Activated CD4-positive, alpha-beta T cell treated with anti-CD3 and anti-CD28 coated beads for 36 hours (primary cell): ENCODE measurements around the gene PPEF1. TPM values are rescaled to one million over a fixed set of nuclear protein-coding genes. Genes with fewer than 3 reads are reported as not detected.
A peak's percentile ranks its signal among the peaks of the same experiment; 100 is the strongest.
"Not testable (repeated sequence)": the region's sequence is repeated elsewhere in the genome, so short reads cannot be mapped to it uniquely, and the experiment has no call there.

Experiments used
- ATAC-seq: fragments of 200-7000 bp; cut with Tn5 transposase; one replicate; pipeline ENCODE4 v1.10.0; 2021; ENCODE audit warnings: mild to moderate bottlenecking, moderate library complexity
- CTCF ChIA-PET: fragments of 350-600 bp; sonication (Branson Sonifier 250); formaldehyde crosslinking; loops from one replicate; lab custom pipeline; 2021; ENCODE audit warnings: antibody characterized with exemption; lab: Charles Lee
- POLR2A ChIA-PET: fragments of 350-600 bp; sonication (Branson Sonifier 250); formaldehyde crosslinking; loops from one replicate; lab custom pipeline; 2021; ENCODE audit warnings: antibody characterized with exemption, inconsistent platforms; lab: Charles Lee
- DNase-seq: peaks from one replicate; pipeline ENCODE4 v3.0.0-alpha.2; 2020
- H3K27ac Mint-ChIP-seq: one replicate; pipeline ENCODE4 v1.8.0; 2021; ENCODE audit warnings: mixed read lengths
- H3K27me3 Mint-ChIP-seq: one replicate; pipeline ENCODE4 v1.8.0; 2021; ENCODE audit warnings: mixed read lengths
- H3K36me3 Mint-ChIP-seq: one replicate; pipeline ENCODE4 v1.8.0; 2021; ENCODE audit warnings: low read depth, mixed read lengths
- H3K4me1 Mint-ChIP-seq: one replicate; pipeline ENCODE4 v1.8.0; 2021; ENCODE audit warnings: mixed read lengths
- H3K4me3 Mint-ChIP-seq: one replicate; pipeline ENCODE4 v1.8.0; 2021; ENCODE audit warnings: mild to moderate bottlenecking, moderate library complexity, mixed read lengths
- H3K9me3 Mint-ChIP-seq: one replicate; pipeline ENCODE4 v1.8.0; 2021; ENCODE audit warnings: low read depth, mixed read lengths
- intact Hi-C, 2 experiments: fragments of 100-400 bp; cut with DNase I in 1 of 2; cut with micrococcal nuclease in 1 of 2; formaldehyde crosslinking; loops; one replicate each; pipeline versions ENCODE4 v1.14.2 to v1.15.1; 2022 to 2024; cut with DNase I, micrococcal nuclease
- total RNA-seq, 2 experiments: library from RNA; stranded (reverse); gene quantifications; one replicate each; pipeline ENCODE4 v1.2.3, GENCODE V29; 2021

PPEF1 gene
- total RNA-seq, 2 experiments from 2014 or later = 0.26 to 0.30 TPM

DNA sequence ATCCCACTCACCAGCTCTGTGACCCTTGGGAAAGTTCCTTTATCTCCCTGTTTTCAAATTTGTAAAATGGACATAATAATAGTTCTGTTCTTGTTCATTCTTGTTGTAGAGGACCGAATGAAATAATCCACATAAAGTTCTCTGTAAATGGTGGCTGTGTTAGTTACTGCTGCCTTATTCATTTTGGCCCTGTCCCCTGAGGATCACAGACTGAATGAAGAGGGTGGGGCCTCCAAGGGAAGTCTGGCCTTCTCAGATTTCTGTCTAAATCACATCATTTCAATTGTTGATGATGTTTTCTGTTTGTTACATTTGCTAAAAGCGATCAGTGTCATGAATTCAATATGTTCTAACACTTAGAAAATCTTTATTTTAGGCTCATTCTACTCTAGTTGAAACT, 117.9 kb downstream of the PPEF1 start:
- H3K27me3 Mint-ChIP-seq = no peaks in the 10 kb centered on the region
- DNase-seq = no peak
- ChIA-PET CTCF (no interaction called here), POLR2A (no interaction called here)
- H3K4me3 Mint-ChIP-seq = no peak overlapping the region
- no peaks in the 10 kb centered on the region for H3K4me1 Mint-ChIP-seq
- H3K9me3 Mint-ChIP-seq = no peaks in the 10 kb centered on the region
- ATAC-seq = no peak
- H3K36me3 Mint-ChIP-seq = no peaks in the 10 kb centered on the region
- H3K27ac Mint-ChIP-seq = no peak overlapping the region
- intact Hi-C loops = no loop called here

DNA sequence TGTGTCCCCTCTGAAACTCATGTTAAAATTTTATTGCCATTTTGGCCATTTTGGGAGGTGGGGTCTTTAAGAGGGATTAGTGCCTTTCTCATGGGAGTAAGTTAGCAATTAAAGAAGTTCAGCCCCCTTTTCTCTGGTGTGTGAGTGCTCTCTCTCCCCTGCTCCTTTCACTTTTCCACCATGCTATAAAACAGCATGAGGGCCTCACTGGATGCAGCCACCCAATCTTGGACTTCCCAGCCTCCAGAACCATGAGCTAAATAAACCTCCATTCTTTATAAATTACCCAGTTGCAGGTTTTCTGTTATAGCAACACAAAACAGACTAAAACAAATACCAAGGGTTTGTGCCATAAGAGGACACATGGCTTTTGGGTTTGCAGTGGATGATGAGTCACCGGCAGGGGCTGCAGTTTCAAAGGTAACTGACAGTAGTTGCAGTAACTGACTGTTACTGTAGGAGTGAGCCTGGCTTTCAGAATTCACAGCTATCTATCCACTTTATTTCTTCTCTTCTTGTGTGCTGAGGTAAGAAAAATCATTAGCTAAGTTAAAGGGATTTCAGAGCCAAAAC, 121.5 kb downstream of the PPEF1 start:
- DNase-seq (peak; percentile 23), ATAC-seq (peak; percentile 60)
- ChIA-PET CTCF (no interaction called here), POLR2A (no interaction called here)
- no peaks in the 10 kb centered on the region for H3K4me1 Mint-ChIP-seq
- no peaks in the 10 kb centered on the region for H3K9me3 Mint-ChIP-seq
- H3K4me3 Mint-ChIP-seq = no peak overlapping the region
- H3K36me3 Mint-ChIP-seq = no peaks in the 10 kb centered on the region
- H3K27me3 Mint-ChIP-seq = no peaks in the 10 kb centered on the region
- H3K27ac Mint-ChIP-seq = no peak overlapping the region
- intact Hi-C loops = no loop called here

DNA sequence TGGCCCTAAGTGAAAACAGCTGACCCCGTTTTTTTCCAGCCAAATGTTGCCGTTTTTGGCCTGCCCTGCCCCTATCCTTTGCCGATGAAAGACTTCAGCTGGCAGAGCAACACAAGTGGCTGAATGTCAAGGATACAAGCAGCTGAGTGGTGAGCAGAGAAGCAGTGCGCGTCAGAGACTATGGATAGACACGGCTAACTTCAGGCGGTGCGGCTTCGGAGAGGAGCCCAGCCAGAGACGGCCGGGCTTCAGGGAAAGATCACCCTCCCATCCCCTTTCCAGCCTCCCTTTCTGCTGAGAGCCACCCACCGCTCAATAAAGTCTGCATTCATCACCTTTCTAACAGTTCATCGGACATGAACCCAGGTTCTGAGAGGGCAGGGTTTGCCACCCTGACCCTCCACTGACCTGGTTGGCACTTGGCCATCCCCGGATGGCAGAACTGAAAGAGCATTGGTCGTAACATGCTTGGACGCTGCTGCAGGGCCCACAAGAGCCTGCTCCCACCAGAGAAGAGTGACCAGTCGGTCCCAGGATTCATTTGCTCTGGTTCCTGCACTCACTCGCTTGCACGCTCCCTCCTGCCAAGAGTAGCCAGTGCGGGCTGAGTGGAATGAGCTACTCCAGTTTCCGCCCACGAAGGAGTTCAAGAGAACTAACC, 125.8 kb downstream of the PPEF1 start:
- ATAC-seq = no peak
- intact Hi-C loops = no loop called here
- CTCF ChIA-PET = interaction anchor here (0.6 kb wide), 1 partner anchor 1425 kb away, joined by 3 read pairs; no protein-coding TSS in a partner anchor
- Mint-ChIP-seq H3K27ac (no peak overlapping the region), H3K4me3 (no peak overlapping the region), H3K36me3 (no peaks in the 10 kb centered on the region), H3K4me1 (no peaks in the 10 kb centered on the region), H3K27me3 (no peaks in the 10 kb centered on the region), H3K9me3 (no peaks in the 10 kb centered on the region)
- DNase-seq = no peak
- POLR2A ChIA-PET = no interaction called here

DNA sequence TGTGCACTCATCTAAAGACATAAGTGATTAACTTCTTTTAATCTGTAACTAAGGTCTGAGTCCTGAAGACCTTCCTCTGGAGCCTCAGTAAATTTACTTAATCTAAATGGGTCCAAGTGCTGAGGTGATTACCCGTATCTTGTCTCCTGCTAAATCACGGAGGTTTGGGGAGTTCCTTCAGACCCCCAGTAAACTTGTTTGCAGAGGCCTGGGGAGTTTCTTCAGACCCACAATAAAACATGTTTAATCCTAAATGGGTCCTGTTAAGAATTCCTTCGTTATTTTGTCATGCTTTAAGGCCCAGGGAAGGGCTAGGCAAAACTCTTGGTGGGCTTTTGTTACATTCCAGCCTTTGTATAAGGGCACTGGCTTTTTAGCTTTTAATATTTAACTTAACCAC, 140.5 kb downstream of the PPEF1 start:
- H3K9me3 Mint-ChIP-seq, POLR2A ChIA-PET, H3K27me3 Mint-ChIP-seq, H3K4me1 Mint-ChIP-seq, H3K36me3 Mint-ChIP-seq, DNase-seq, intact Hi-C loops, ATAC-seq, CTCF ChIA-PET, H3K4me3 Mint-ChIP-seq, H3K27ac Mint-ChIP-seq: not testable (repeated sequence)

DNA sequence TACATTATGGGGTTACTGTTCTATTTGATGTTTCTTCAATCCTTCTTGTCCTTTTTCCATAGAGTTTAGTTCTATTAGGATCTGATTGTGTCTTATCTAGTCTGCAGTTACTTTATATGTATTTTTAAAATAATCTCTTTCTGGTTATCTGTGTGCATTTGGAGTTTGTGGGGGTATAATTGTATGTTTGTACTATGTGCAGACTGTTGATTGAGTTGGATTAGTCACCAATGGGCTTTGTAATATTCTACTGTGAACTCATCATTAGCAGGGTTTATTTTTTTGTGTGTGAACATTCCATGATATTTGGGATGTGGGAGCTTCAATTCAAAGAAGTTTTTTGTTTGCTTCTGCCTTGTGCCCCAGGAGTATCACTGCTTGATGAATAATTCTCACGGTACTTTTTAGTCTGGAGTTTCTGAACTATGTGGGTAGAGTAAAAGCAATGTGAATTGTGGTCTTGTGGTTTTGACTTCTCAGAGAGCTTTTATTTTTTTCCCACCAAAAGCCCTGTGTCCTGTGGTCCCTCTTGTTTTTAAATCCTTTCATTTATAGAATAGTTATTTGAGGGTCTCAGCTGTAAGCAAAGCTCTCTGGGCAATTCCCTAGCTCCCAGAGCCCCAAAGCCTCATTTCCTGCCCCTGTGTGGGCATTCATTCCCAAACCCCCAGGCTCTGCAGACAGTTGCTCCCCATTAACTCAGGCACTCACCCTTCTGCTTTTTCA, 148.6 kb downstream of the PPEF1 start:
- ATAC-seq = peak; percentile 71
- H3K4me3 Mint-ChIP-seq = no peak overlapping the region

DNA sequence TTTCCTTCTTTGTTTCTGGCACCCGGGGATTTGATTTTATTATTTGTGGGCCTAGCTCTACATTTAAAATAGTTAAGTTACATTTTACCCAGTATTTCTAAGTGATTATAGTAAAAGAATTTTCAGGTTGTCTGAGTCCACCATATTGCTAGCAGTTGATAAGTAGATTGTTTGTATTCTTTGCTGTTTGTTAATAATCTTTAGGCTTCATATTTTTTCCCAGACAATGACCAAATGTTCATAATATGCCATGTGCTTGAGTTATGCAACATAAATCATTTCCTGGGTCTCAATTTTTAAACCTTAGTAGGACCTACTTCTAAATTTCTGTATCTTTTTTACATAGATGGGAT, 149.2 kb downstream of the PPEF1 start:
- Mint-ChIP-seq H3K27me3 (no peaks in the 10 kb centered on the region), H3K27ac (no peak overlapping the region), H3K4me3 (no peak overlapping the region), H3K9me3 (no peaks in the 10 kb centered on the region), H3K36me3 (no peaks in the 10 kb centered on the region), H3K4me1 (peaks cover 32% of the 10 kb centered on the region)
- intact Hi-C loops = loop anchor here in 1 of 2 experiments (1.0 kb wide), 1 partner anchor 29 kb away; no protein-coding TSS in a partner anchor
- ATAC-seq (no peak), DNase-seq (no peak)
- ChIA-PET CTCF (no interaction called here), POLR2A (no interaction called here)

More for the DNA sequence above, 148.6 kb downstream of the PPEF1 start:
- intact Hi-C loops = loop anchor here in 1 of 2 experiments (1.0 kb wide), 1 partner anchor 29 kb away; no protein-coding TSS in a partner anchor
- DNase-seq = no peak
- Mint-ChIP-seq H3K36me3 (no peaks in the 10 kb centered on the region), H3K27me3 (no peaks in the 10 kb centered on the region), H3K4me1 (peaks cover 32% of the 10 kb centered on the region), H3K9me3 (no peaks in the 10 kb centered on the region), H3K27ac (no peak overlapping the region)
- ChIA-PET POLR2A (no interaction called here), CTCF (interaction anchor here (0.7 kb wide), 1 partner anchor 1774 kb away, joined by 3 read pairs; no protein-coding TSS in a partner anchor)

DNA sequence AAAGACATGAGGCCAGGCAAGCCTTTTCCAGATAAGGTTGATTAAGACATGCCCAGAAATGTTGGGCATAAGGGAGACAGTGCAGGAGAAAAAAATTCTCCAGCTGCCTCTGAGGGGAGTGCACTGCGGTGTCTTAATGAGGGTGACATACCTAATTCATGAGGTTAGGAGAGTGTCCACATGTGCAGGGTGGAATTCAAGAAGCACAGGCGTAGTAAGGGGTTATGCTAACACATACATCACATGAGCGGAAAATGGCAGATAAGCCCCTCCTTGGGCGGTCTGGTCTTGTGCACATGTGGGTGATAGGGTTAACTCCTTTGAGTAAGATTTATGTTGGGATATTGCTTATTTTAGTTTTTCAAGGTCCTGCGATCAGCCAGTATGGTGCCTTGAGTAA, 154.1 kb downstream of the PPEF1 start:
- Mint-ChIP-seq H3K4me1 (peaks cover 6% of the 10 kb centered on the region), H3K27ac (no peak overlapping the region), H3K27me3 (no peaks in the 10 kb centered on the region), H3K36me3 (no peaks in the 10 kb centered on the region), H3K9me3 (no peaks in the 10 kb centered on the region), H3K4me3 (no peak overlapping the region)
- ATAC-seq (no peak), DNase-seq (no peak)
- intact Hi-C loops = no loop called here
- ChIA-PET POLR2A (no interaction called here), CTCF (interaction anchor here (0.6 kb wide), 1 partner anchor 24 kb away, joined by 3 read pairs; no protein-coding TSS in a partner anchor)

DNA sequence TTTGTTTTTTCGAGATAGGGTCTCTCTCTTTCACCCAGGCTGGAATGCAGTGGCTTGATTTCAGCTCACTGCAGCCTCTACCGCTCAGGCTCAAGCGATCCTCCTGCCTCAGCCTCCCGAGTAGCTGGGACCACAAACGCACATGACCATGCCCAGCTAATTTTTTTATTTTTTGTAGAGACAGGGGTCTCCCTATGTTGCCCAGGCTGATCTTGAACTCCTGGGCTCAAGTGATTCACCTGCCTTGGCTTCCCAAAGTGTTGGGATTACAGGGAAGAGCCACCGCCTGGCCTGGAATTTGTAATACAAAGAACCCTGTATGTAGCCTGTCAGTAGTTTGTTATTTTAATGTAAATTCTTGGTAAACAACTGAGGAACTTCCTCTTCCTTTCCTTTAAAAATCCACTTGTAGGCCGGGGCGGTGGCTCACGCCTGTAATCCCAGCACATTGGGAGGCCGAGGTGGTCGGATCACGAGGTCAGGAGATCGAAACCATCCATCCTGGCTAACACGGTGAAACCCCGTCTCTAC, 157.0 kb downstream of the PPEF1 start:
- CTCF ChIA-PET = no interaction called here
- no peaks in the 10 kb centered on the region for H3K9me3 Mint-ChIP-seq
- no peak overlapping the region for H3K4me3 Mint-ChIP-seq
- POLR2A ChIA-PET = no interaction called here
- no peaks in the 10 kb centered on the region for H3K27me3 Mint-ChIP-seq
- no peak for DNase-seq
- no peak for ATAC-seq
- no peaks in the 10 kb centered on the region for H3K4me1 Mint-ChIP-seq
- intact Hi-C loops = no loop called here
- H3K27ac Mint-ChIP-seq = no peak overlapping the region
- H3K36me3 Mint-ChIP-seq = no peaks in the 10 kb centered on the region

DNA sequence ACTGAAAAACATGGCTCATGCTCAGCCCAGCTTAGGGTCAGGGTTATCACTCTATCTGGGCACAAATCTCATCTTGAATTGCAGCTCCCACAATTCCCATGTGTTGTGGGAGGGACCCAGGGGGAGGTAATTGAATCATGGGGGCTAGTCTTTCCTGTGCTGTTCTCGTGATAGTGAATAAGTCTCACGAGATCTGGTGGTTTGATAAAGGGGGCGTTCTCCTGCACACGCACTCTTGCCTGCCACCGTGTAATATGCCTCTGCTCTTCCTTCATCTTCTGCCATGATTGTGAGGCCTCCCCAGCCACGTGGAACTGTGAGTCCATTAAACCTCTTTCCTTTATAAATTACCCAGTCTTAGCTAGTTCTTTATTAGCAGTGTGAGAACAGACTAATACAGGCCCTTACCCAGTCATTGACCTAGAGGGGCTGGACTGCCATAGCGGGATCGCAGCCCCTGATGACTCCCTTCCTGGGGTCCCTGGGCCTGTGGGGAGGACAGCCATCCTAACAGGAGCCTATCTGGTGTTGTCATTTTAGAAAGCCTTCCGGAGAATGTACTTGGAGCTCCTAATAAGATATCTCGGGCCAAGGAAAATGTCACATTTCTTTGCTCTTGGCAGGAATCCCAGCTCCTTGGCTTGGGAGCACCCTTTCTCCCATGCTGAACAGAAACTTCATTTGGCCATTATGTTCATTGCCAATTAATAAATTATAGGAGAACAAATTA, 163.9 kb downstream of the PPEF1 start:
- intact Hi-C loops = no loop called here
- CTCF ChIA-PET = no interaction called here
- no peak for DNase-seq

DNA sequence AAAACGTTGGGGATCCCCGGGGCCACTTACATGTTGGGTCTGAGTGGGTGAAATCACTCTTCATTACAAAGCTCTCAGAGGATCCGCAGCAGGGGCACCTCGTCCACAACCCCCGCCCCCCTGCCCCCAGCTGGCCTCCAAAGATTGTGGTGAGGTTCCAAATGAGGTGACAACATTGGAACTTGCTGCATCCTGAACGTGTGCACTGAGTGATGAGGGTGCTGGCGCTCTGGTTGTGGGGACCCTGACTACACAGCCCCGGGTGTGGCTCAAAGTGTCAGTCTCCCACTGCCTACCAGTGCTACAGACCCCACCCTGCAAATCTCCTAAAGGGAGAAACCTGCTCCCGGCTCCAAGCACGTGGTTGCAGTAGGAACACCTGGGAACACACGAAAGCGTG, 164.5 kb downstream of the PPEF1 start:
- intact Hi-C loops = no loop called here
- POLR2A ChIA-PET = no interaction called here
- peaks cover 8% of the 10 kb centered on the region for H3K4me1 Mint-ChIP-seq
- ATAC-seq (no peak), DNase-seq (no peak)
- no peak overlapping the region for H3K27ac Mint-ChIP-seq
- no peaks in the 10 kb centered on the region for H3K36me3 Mint-ChIP-seq
- no peaks in the 10 kb centered on the region for H3K9me3 Mint-ChIP-seq
- no peak overlapping the region for H3K4me3 Mint-ChIP-seq
- H3K27me3 Mint-ChIP-seq = peaks cover 3% of the 10 kb centered on the region
- CTCF ChIA-PET = no interaction called here

More for the DNA sequence above, 163.9 kb downstream of the PPEF1 start:
- Mint-ChIP-seq H3K9me3 (no peaks in the 10 kb centered on the region), H3K4me1 (peaks cover 8% of the 10 kb centered on the region), H3K4me3 (no peak overlapping the region), H3K36me3 (no peaks in the 10 kb centered on the region), H3K27ac (no peak overlapping the region), H3K27me3 (peaks cover 3% of the 10 kb centered on the region)
- ATAC-seq = no peak
- POLR2A ChIA-PET = no interaction called here

DNA sequence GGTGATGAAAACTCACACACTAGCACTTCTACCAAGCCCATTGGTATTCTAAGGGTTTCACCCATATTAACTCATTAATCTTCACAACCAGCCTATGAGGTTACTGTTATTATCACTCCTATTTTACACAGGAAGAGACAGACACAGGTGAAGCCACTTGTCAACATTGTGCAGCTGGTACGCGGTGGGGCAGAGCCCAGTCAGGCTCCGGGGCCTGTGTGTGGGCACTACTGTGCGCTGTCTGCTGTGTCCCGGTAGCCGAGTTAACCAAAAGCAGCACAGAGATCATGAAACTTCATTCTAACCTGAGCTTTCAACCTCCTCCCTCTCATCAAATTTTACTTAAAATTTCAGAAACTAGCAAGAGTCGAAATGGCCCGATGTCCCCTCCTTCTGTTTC, 165.2 kb downstream of the PPEF1 start:
- Mint-ChIP-seq H3K4me3 (no peak overlapping the region), H3K36me3 (no peaks in the 10 kb centered on the region), H3K4me1 (peaks cover 8% of the 10 kb centered on the region), H3K27ac (peak overlapping the region; percentile 25), H3K9me3 (no peaks in the 10 kb centered on the region), H3K27me3 (peaks cover 3% of the 10 kb centered on the region)
- CTCF ChIA-PET = interaction anchor here (0.7 kb wide), 1 partner anchor 26 kb away, joined by 3 read pairs; no protein-coding TSS in a partner anchor
- no peak for ATAC-seq
- intact Hi-C loops = loop anchor here in 1 of 2 experiments (1.0 kb wide), 1 partner anchor 13 kb away; no protein-coding TSS in a partner anchor
- DNase-seq = no peak
- POLR2A ChIA-PET = no interaction called here
